ENCODE measurements around the gene ARL15.
"Not testable (repeated sequence)": the region's sequence is repeated elsewhere in the genome, so short reads cannot be mapped to it uniquely, and the experiment has no call there.

DNA sequence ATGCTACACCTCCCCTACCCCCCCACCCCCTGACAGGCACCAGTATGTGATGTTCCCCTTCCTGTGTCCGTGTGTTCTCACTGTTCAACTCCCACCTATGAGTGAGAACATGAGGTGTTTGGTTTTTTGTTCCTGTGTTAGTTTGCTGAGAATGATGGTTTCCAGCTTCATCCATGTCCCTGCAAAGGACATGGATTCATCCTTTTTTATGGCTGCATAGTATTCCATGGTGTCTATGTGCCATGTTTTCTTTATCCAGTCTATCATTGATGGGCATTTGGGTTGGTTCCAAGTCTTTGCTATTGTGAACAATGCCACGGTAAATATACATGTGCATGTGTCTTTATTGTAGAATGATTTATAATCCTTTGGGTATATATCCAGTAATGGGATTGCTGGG lies 328.1 kb downstream of the ARL15 start:
- TF ChIP-seq, protein P1, sequence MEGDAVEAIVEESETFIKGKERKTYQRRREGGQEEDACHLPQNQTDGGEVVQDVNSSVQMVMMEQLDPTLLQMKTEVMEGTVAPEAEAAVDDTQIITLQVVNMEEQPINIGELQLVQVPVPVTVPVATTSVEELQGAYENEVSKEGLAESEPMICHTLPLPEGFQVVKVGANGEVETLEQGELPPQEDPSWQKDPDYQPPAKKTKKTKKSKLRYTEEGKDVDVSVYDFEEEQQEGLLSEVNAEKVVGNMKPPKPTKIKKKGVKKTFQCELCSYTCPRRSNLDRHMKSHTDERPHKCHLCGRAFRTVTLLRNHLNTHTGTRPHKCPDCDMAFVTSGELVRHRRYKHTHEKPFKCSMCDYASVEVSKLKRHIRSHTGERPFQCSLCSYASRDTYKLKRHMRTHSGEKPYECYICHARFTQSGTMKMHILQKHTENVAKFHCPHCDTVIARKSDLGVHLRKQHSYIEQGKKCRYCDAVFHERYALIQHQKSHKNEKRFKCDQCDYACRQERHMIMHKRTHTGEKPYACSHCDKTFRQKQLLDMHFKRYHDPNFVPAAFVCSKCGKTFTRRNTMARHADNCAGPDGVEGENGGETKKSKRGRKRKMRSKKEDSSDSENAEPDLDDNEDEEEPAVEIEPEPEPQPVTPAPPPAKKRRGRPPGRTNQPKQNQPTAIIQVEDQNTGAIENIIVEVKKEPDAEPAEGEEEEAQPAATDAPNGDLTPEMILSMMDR (IDR thresholded peaks at IDR 0.05; ENCODE audit: low read depth, low read length, missing input control) = not testable (repeated sequence)
- not testable (repeated sequence) for TF ChIP-seq YY1 (IDR thresholded peaks at IDR 0.05); TAF1 (conservative IDR thresholded peaks at IDR 0.05); RAD21 (IDR thresholded peaks at IDR 0.05); GABPA (IDR thresholded peaks at IDR 0.05 in 1 of 2, conservative IDR thresholded peaks at IDR 0.05 in 1 of 2)
- TF ChIP-seq, protein P2, sequence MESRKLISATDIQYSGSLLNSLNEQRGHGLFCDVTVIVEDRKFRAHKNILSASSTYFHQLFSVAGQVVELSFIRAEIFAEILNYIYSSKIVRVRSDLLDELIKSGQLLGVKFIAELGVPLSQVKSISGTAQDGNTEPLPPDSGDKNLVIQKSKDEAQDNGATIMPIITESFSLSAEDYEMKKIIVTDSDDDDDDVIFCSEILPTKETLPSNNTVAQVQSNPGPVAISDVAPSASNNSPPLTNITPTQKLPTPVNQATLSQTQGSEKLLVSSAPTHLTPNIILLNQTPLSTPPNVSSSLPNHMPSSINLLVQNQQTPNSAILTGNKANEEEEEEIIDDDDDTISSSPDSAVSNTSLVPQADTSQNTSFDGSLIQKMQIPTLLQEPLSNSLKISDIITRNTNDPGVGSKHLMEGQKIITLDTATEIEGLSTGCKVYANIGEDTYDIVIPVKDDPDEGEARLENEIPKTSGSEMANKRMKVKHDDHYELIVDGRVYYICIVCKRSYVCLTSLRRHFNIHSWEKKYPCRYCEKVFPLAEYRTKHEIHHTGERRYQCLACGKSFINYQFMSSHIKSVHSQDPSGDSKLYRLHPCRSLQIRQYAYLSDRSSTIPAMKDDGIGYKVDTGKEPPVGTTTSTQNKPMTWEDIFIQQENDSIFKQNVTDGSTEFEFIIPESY (IDR thresholded peaks at IDR 0.05) = not testable (repeated sequence)
- TF ChIP-seq, protein P3, sequence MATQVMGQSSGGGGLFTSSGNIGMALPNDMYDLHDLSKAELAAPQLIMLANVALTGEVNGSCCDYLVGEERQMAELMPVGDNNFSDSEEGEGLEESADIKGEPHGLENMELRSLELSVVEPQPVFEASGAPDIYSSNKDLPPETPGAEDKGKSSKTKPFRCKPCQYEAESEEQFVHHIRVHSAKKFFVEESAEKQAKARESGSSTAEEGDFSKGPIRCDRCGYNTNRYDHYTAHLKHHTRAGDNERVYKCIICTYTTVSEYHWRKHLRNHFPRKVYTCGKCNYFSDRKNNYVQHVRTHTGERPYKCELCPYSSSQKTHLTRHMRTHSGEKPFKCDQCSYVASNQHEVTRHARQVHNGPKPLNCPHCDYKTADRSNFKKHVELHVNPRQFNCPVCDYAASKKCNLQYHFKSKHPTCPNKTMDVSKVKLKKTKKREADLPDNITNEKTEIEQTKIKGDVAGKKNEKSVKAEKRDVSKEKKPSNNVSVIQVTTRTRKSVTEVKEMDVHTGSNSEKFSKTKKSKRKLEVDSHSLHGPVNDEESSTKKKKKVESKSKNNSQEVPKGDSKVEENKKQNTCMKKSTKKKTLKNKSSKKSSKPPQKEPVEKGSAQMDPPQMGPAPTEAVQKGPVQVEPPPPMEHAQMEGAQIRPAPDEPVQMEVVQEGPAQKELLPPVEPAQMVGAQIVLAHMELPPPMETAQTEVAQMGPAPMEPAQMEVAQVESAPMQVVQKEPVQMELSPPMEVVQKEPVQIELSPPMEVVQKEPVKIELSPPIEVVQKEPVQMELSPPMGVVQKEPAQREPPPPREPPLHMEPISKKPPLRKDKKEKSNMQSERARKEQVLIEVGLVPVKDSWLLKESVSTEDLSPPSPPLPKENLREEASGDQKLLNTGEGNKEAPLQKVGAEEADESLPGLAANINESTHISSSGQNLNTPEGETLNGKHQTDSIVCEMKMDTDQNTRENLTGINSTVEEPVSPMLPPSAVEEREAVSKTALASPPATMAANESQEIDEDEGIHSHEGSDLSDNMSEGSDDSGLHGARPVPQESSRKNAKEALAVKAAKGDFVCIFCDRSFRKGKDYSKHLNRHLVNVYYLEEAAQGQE (IDR thresholded peaks at IDR 0.05) = not testable (repeated sequence)

Data from liver (tissue), 3 donors.